Mesenchymal stem cell (in vitro differentiated cells and primary cell): ENCODE data around the gene KCNN4.

Experiments
- DNase-seq: peaks from one replicate; pipeline ENCODE4 v3.0.0-alpha.2; 2013
- H2AFZ ChIP-seq: one replicate; pipeline ENCODE4 v1.6.1; 2013; ENCODE audit warnings: low read depth, mild to moderate bottlenecking, control low read depth, inconsistent platforms, low read length, moderate library complexity
- H2AK5ac ChIP-seq: 2 replicates; pipeline ENCODE4 v1.6.1; 2013; ENCODE audit warnings: low read length, moderate library complexity, mild to moderate bottlenecking, inconsistent platforms; ENCODE audit not compliant: severe bottlenecking
- H2BK120ac ChIP-seq: one replicate; pipeline ENCODE4 v1.6.1; 2013; ENCODE audit warnings: low read depth, mild to moderate bottlenecking, inconsistent platforms, low read length, moderate library complexity
- H2BK12ac ChIP-seq, 2 experiments: one replicate each; pipeline ENCODE4 v1.6.1; 2013; ENCODE audit warnings: inconsistent platforms in 2 of 2, low read length in 2 of 2, mild to moderate bottlenecking in 2 of 2, moderate library complexity in 2 of 2, control low read depth in 1 of 2
- H2BK15ac ChIP-seq: one replicate; pipeline ENCODE4 v1.6.1; 2013; ENCODE audit warnings: mild to moderate bottlenecking, low read depth, inconsistent platforms; ENCODE audit not compliant: poor library complexity, severe bottlenecking
- H2BK5ac ChIP-seq: 2 replicates; pipeline ENCODE4 v1.6.1; 2013; ENCODE audit warnings: low read depth, mild to moderate bottlenecking, low read length, control low read depth, inconsistent platforms; ENCODE audit not compliant: poor library complexity, severe bottlenecking
- H3K14ac ChIP-seq, 2 experiments: one replicate each; pipeline ENCODE4 v1.6.1; 2013; ENCODE audit warnings: inconsistent platforms in 2 of 2, low read length in 2 of 2, control low read depth in 1 of 2, mild to moderate bottlenecking in 1 of 2, moderate library complexity in 1 of 2
- H3K18ac ChIP-seq, 2 experiments: one replicate each; pipeline ENCODE4 v1.6.1; 2013; ENCODE audit warnings: inconsistent platforms in 2 of 2, low read length in 2 of 2, control low read depth in 1 of 2, low read depth in 1 of 2, mild to moderate bottlenecking in 1 of 2
- H3K23ac ChIP-seq, 2 experiments: one replicate each; pipeline ENCODE4 v1.6.1; 2013; ENCODE audit warnings: inconsistent platforms in 2 of 2, low read length in 2 of 2, mild to moderate bottlenecking in 2 of 2, moderate library complexity in 2 of 2, control low read depth in 1 of 2
- H3K27ac ChIP-seq: 2 replicates; pipeline ENCODE4 v1.5.1; 2013; ENCODE audit warnings: mild to moderate bottlenecking, moderate library complexity, low read length, control low read depth, inconsistent platforms; ENCODE audit not compliant: poor library complexity, severe bottlenecking
- H3K27me3 ChIP-seq, 2 experiments: 2 replicates each; pipeline versions ENCODE4 v1.6.1 to v1.7.0; 2013; ENCODE audit warnings: low read length in 2 of 2, mild to moderate bottlenecking in 2 of 2, moderate library complexity in 2 of 2, control low read depth in 1 of 2, inconsistent platforms in 1 of 2; ENCODE audit not compliant: control insufficient read depth in 1 of 2, insufficient read depth in 1 of 2
- H3K36me3 ChIP-seq, 2 experiments: 2 replicates each; pipeline versions ENCODE4 v1.6.1 to v1.7.0; 2013; ENCODE audit warnings: low read length in 2 of 2, control low read depth in 1 of 2, inconsistent platforms in 1 of 2, low read depth in 1 of 2, mild to moderate bottlenecking in 1 of 2; ENCODE audit not compliant: insufficient read depth in 2 of 2, control insufficient read depth in 1 of 2
- H3K4ac ChIP-seq, 2 experiments: one replicate each; pipeline ENCODE4 v1.6.1; 2013; ENCODE audit warnings: inconsistent platforms in 2 of 2, low read length in 2 of 2, mild to moderate bottlenecking in 2 of 2, moderate library complexity in 2 of 2, control low read depth in 1 of 2, low read depth in 1 of 2
- H3K4me1 ChIP-seq: 2 replicates; pipeline ENCODE4 v1.6.1; 2013; ENCODE audit warnings: low read depth, low read length, control low read depth; ENCODE audit not compliant: control insufficient read depth, insufficient read depth
- H3K4me2 ChIP-seq: 2 replicates; pipeline ENCODE4 v1.6.1; 2013; ENCODE audit warnings: low read length, mild to moderate bottlenecking, inconsistent platforms; ENCODE audit not compliant: poor library complexity, severe bottlenecking
- H3K4me3 ChIP-seq, 2 experiments: 2 replicates each; pipeline versions ENCODE4 v1.5.1 to v1.7.0; 2013; ENCODE audit warnings: low read length in 2 of 2, mild to moderate bottlenecking in 2 of 2, control low read depth in 1 of 2, low read depth in 1 of 2; ENCODE audit not compliant: insufficient read depth in 1 of 2
- H3K79me1 ChIP-seq: replicated peaks from 2 replicates; pipeline ENCODE4 v1.6.1; 2013; ENCODE audit warnings: mild to moderate bottlenecking, control low read depth, low read length, inconsistent platforms; ENCODE audit not compliant: poor library complexity, severe bottlenecking
- H3K9ac ChIP-seq: 2 replicates; pipeline ENCODE4 v1.7.0; 2013; ENCODE audit warnings: mild to moderate bottlenecking, low read length, moderate library complexity
- H3K9me3 ChIP-seq: 2 replicates; pipeline ENCODE4 v1.7.0; 2013; ENCODE audit warnings: mild to moderate bottlenecking, low read length; ENCODE audit not compliant: control insufficient read depth
- H4K8ac ChIP-seq: one replicate; pipeline ENCODE4 v1.6.1; 2013; ENCODE audit warnings: inconsistent platforms, mild to moderate bottlenecking, low read length, moderate library complexity
- H4K91ac ChIP-seq: one replicate; pipeline ENCODE4 v1.6.1; 2013; ENCODE audit warnings: mild to moderate bottlenecking, low read length, inconsistent platforms
- WGBS: methylation state at CpG from one replicate; pipeline ENCODE4 v1.1.7; 2013; ENCODE audit warnings: mixed read lengths; 5-methylcytosine and 5-hydroxymethylcytosine counted together

Gene KCNN4

DNA sequence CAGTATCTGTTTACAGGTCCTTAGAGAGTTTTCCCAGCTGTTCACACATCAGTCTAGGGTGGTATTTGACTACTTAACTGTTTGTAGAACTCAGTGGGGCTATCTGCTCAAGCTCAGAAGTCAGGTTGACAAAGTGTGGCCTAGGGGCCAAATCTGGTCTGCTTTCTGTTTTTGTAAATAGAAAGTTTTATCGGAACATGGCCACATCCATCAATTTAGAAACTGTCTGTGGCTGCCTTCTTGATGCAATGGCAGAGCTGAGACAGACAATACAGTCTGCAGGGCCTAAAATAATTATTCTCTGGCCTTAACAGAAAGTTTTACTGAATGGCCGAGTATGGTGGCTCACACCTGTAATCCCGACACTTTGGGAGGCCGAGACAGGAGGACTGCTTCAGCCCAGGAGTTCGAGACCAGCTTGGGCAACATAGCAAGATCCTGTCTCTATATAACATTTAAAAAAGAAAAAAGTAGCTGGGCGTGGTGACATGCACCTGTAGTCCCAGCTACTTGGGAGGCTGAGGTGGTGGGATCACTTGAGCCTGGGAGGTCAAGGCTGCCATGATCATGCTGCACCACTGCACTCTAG lies 28.4 kb downstream of the KCNN4 start:
- H3K79me1 ChIP-seq = peaks cover 22% of the 10 kb centered on the region
- H2BK120ac ChIP-seq = no peak overlapping the region
- H2AK5ac ChIP-seq = peak overlapping the region; percentile 96
- peaks cover 33% of the 10 kb centered on the region for H3K4me1 ChIP-seq
- 89% methylated on average over 5 of the region's 6 CpGs for WGBS
- no peak overlapping the region for H3K23ac ChIP-seq
- peak overlapping the region; percentile 79 for H2BK5ac ChIP-seq
- H2BK12ac ChIP-seq = no peak overlapping the region
- H3K4me2 ChIP-seq = no peak overlapping the region
- H4K8ac ChIP-seq = no peak overlapping the region
- peaks cover 24 to 47% of the 10 kb centered on the region in 2 experiments for H3K36me3 ChIP-seq
- H4K91ac ChIP-seq = no peak overlapping the region
- no peaks in the 10 kb centered on the region for H3K27me3 ChIP-seq
- no peak overlapping the region for H3K4ac ChIP-seq
- no peak overlapping the region for H2AFZ ChIP-seq
- no peaks in the 10 kb centered on the region for H3K9me3 ChIP-seq
- no peak overlapping the region for H2BK15ac ChIP-seq
- H3K27ac ChIP-seq = peak overlapping the region; percentile 94
- peak overlapping the region in 1 of 2 experiments; percentile 93 for H3K4me3 ChIP-seq
- H3K9ac ChIP-seq = peak overlapping the region; percentile 10
- peak; percentile 19 for DNase-seq
- H3K18ac ChIP-seq = no peak overlapping the region
- no peak overlapping the region for H3K14ac ChIP-seq

DNA sequence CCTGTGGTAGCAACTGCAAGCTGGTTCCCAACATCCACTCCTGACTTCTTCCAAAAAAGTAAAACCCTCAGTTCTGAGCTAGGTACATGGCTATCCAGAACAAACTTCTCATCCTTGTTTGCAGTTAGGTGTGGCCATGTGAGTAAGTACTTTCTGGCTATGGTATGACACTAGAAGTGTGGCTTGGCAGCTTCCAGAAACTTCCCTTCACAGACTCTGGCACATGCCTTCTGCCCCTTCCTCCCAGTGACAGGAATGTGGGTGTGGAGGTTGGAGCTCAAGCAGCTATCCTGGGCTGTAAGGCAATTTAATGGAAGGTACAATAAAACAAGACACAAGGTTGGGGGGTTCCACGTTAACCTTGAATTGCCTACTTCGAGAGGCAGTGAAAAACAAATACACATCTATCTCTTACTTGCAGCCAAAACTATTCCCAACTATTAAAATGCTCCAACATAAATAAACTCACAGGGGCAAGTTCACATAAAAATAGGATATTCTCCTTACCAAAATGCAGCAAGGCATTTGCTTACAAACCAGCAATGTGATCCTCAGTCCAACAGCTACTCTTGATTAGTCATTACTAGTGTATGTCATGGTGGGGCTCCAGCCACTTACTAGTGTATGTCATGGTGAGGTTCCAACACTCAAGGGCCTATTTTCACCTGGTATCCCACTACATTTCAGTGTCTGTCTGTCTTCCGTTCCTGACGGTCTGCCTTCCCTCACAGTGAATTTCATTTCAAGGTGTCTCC lies 29.1 kb downstream of the KCNN4 start:
- no peaks in the 10 kb centered on the region for H3K27me3 ChIP-seq
- DNase-seq = peak; percentile 47
- no peak overlapping the region for H3K4me3 ChIP-seq
- no peak overlapping the region for H2BK15ac ChIP-seq
- H3K4me2 ChIP-seq = no peak overlapping the region
- H4K8ac ChIP-seq = no peak overlapping the region
- no peak overlapping the region for H2BK12ac ChIP-seq
- H3K4ac ChIP-seq = no peak overlapping the region
- WGBS = 82% methylated on average over 2 of the region's 4 CpGs
- H2AK5ac ChIP-seq = peak overlapping the region; percentile 96
- H3K27ac ChIP-seq = peak overlapping the region; percentile 94
- no peak overlapping the region for H3K23ac ChIP-seq
- no peak overlapping the region for H3K9ac ChIP-seq
- no peak overlapping the region for H3K18ac ChIP-seq
- H2BK120ac ChIP-seq = no peak overlapping the region
- H2BK5ac ChIP-seq = no peak overlapping the region
- no peak overlapping the region for H2AFZ ChIP-seq
- peaks cover 38% of the 10 kb centered on the region for H3K4me1 ChIP-seq
- H4K91ac ChIP-seq = no peak overlapping the region
- H3K14ac ChIP-seq = no peak overlapping the region
- peaks cover 25% of the 10 kb centered on the region for H3K79me1 ChIP-seq
- H3K36me3 ChIP-seq = peaks cover 31 to 55% of the 10 kb centered on the region in 2 experiments
- H3K9me3 ChIP-seq = no peaks in the 10 kb centered on the region

DNA sequence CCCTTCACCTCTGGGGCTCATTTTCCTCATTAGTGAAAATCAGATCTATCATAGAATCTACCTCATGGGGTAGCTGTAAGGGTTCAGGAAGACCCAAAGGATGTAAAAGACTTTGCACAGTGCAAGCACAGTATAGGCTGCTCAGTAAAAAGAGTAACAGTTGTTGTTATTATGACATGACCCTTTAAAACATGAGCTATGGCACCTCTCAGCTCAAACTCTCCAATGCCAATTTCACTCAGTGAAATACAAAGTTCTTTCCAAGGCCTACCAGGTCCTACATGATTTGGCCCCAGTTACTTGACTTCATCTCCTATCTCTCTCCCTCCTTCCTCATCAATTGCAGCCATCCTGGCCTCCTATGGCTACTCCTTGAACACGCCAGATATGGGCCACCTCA lies 30.9 kb downstream of the KCNN4 start:
- H3K27me3 ChIP-seq = no peaks in the 10 kb centered on the region
- no peak for DNase-seq
- H2BK5ac ChIP-seq = no peak overlapping the region
- H3K4me2 ChIP-seq = no peak overlapping the region
- H3K23ac ChIP-seq = no peak overlapping the region
- H3K27ac ChIP-seq = no peak overlapping the region
- H3K18ac ChIP-seq = no peak overlapping the region
- H3K4me3 ChIP-seq = no peak overlapping the region
- H2BK120ac ChIP-seq = no peak overlapping the region
- H4K91ac ChIP-seq = no peak overlapping the region
- peaks cover 30% of the 10 kb centered on the region for H3K79me1 ChIP-seq
- H2AK5ac ChIP-seq = peak overlapping the region; percentile 45
- no peak overlapping the region for H3K14ac ChIP-seq
- H2BK12ac ChIP-seq = no peak overlapping the region
- 100% methylated on average over 1 of the region's 1 CpG for WGBS
- no peak overlapping the region for H2BK15ac ChIP-seq
- peaks cover 38 to 63% of the 10 kb centered on the region in 2 experiments for H3K36me3 ChIP-seq
- no peak overlapping the region for H3K9ac ChIP-seq
- no peak overlapping the region for H4K8ac ChIP-seq
- peaks cover 30% of the 10 kb centered on the region for H3K4me1 ChIP-seq
- no peaks in the 10 kb centered on the region for H3K9me3 ChIP-seq
- no peak overlapping the region for H2AFZ ChIP-seq
- no peak overlapping the region for H3K4ac ChIP-seq

DNA sequence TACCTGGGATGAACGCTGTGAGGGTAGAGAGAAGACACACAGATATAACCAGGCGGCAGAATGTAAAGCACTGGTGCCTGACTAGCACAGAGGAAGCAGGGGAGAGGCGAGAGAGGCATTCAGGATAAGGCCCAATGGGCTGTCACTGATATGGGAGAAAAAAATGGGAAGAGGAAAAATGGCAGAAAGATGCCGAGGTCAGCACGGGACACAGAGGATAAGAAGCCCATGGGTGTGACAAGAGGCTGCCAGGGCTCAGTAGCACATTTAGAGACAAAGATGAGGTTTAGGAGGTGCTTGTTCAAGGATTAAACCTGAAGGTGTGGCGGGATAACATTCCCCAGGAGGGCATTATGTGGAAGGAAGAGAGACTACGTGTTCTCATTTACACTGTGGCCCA lies 31.6 kb downstream of the KCNN4 start:
- peaks cover 45 to 71% of the 10 kb centered on the region in 2 experiments for H3K36me3 ChIP-seq
- no peak overlapping the region for H3K27ac ChIP-seq
- H2BK12ac ChIP-seq = no peak overlapping the region
- no peak overlapping the region for H3K9ac ChIP-seq
- DNase-seq = no peak
- no peak overlapping the region for H3K4ac ChIP-seq
- H3K4me3 ChIP-seq = no peak overlapping the region
- WGBS = 95% methylated on average over 6 of the region's 7 CpGs
- H3K23ac ChIP-seq = no peak overlapping the region
- no peak overlapping the region for H4K8ac ChIP-seq
- peaks cover 30% of the 10 kb centered on the region for H3K4me1 ChIP-seq
- H2BK5ac ChIP-seq = no peak overlapping the region
- peak overlapping the region; percentile 95 for H2AK5ac ChIP-seq
- H3K79me1 ChIP-seq = peaks cover 34% of the 10 kb centered on the region
- H3K14ac ChIP-seq = no peak overlapping the region
- H4K91ac ChIP-seq = no peak overlapping the region
- H2AFZ ChIP-seq = no peak overlapping the region
- H2BK120ac ChIP-seq = no peak overlapping the region
- no peak overlapping the region for H3K18ac ChIP-seq
- no peaks in the 10 kb centered on the region for H3K9me3 ChIP-seq
- H3K27me3 ChIP-seq = no peaks in the 10 kb centered on the region
- H3K4me2 ChIP-seq = no peak overlapping the region
- H2BK15ac ChIP-seq = no peak overlapping the region
